B cell (primary cell): ENCODE measurements around the gene NUDCD3. TPM values are rescaled to one million over a fixed set of nuclear protein-coding genes. Genes with fewer than 3 reads are reported as not detected.

Experiments
- ATAC-seq: fragments of 200-7000 bp; cut with Tn5 transposase; one replicate; pipeline ENCODE4 v1.10.0; 2021; ENCODE audit warnings: low read depth, mild to moderate bottlenecking, moderate number of reproducible peaks, moderate library complexity
- CTCF ChIA-PET: fragments of 350-600 bp; sonication (Branson Sonifier 250); formaldehyde crosslinking; loops from one replicate; lab custom pipeline; 2021; ENCODE audit warnings: antibody characterized with exemption, inconsistent platforms; lab: Charles Lee
- POLR2A ChIA-PET: fragments of 350-600 bp; sonication (Branson Sonifier 250); formaldehyde crosslinking; loops from one replicate; lab custom pipeline; 2021; ENCODE audit warnings: antibody characterized with exemption; lab: Charles Lee
- DNase-seq: peaks from one replicate; pipeline ENCODE4 v3.0.0; 2013
- H2AFZ ChIP-seq: 2 replicates; pipeline ENCODE4 v1.6.1; 2012; ENCODE audit warnings: mild to moderate bottlenecking, low read depth, low read length; ENCODE audit not compliant: insufficient read depth, poor library complexity, severe bottlenecking
- H3K27ac ChIP-seq, 2 donors: 1 replicate in 1 of 2; 2 replicates in 1 of 2; pipeline ENCODE4 v1.5.1; 2012 to 2013; ENCODE audit warnings: low read length in 2 of 2, mild to moderate bottlenecking in 2 of 2, moderate library complexity in 1 of 2
- H3K27me3 ChIP-seq, 4 experiments: fragments of 200-600 bp in 1 of 4; sonication (generic) in 1 of 4; replicated peaks in 1 of 4; 1 replicate in 2 of 4; 2 replicates in 2 of 4; pipeline versions ENCODE4 v1.6.1 to v1.7.0; 2013 to 2016; ENCODE audit warnings: low read length in 3 of 4, mild to moderate bottlenecking in 2 of 4, mixed read lengths in 1 of 4, moderate library complexity in 1 of 4; ENCODE audit not compliant: insufficient read depth in 4 of 4, control insufficient read depth in 3 of 4; ENCODE audit errors: control extremely low read depth in 1 of 4
- H3K36me3 ChIP-seq, 2 experiments: replicated peaks in 1 of 2; 1 replicate in 1 of 2; 2 replicates in 1 of 2; pipeline versions ENCODE4 v1.6.1 to v1.7.1; 2013; ENCODE audit warnings: low read length in 1 of 2; ENCODE audit not compliant: insufficient read depth in 2 of 2, control insufficient read depth in 1 of 2; ENCODE audit errors: control extremely low read depth in 1 of 2, extremely low read depth in 1 of 2
- H3K4me1 ChIP-seq, 2 donors: fragments of 200-600 bp in 1 of 2; sonication (generic) in 1 of 2; 1 replicate in 1 of 2; 2 replicates in 1 of 2; pipeline versions ENCODE4 v1.5.1 to v1.6.1; 2013 to 2017; ENCODE audit warnings: low read length in 2 of 2; ENCODE audit not compliant: control insufficient read depth in 2 of 2, insufficient read depth in 2 of 2
- H3K4me2 ChIP-seq: replicated peaks from 2 replicates; pipeline ENCODE3; 2012; ENCODE audit warnings: mild to moderate bottlenecking, low read depth, low read length; ENCODE audit not compliant: poor library complexity, severe bottlenecking
- H3K4me3 ChIP-seq, 5 experiments: fragments of 200-600 bp in 1 of 5; sonication (generic) in 1 of 5; 1 replicate in 3 of 5; 2 replicates in 2 of 5; pipeline versions ENCODE4 v1.5.1 to v1.7.0; 2011 to 2016; ENCODE audit warnings: low read length in 4 of 5, mild to moderate bottlenecking in 4 of 5, low read depth in 2 of 5, control low read depth in 1 of 5, moderate library complexity in 1 of 5; ENCODE audit not compliant: insufficient read depth in 1 of 5; ENCODE audit errors: control extremely low read depth in 1 of 5, extremely low read depth in 1 of 5
- H3K79me2 ChIP-seq: fragments of 200-600 bp; sonication (generic); one replicate; pipeline ENCODE4 v1.6.0; 2016; ENCODE audit warnings: low read length; ENCODE audit not compliant: control insufficient read depth, insufficient read depth
- H3K9ac ChIP-seq: fragments of 200-600 bp; sonication (generic); 2 replicates; pipeline ENCODE4 v1.6.1; 2017; ENCODE audit warnings: mild to moderate bottlenecking, low read length, moderate library complexity
- H3K9me3 ChIP-seq, 3 donors: one replicate each; pipeline versions ENCODE4 v1.6.1 to v1.7.1; 2013; ENCODE audit warnings: low read length in 2 of 3; ENCODE audit not compliant: control insufficient read depth in 2 of 3, insufficient read depth in 1 of 3; ENCODE audit errors: control extremely low read depth in 1 of 3
- H4K20me1 ChIP-seq: 2 replicates; pipeline ENCODE4 v1.6.0; 2012; ENCODE audit warnings: mild to moderate bottlenecking, low read length; ENCODE audit not compliant: insufficient read depth, control insufficient read depth, poor library complexity, severe bottlenecking
- H3K27ac Mint-ChIP-seq: one replicate; pipeline ENCODE4 v1.8.0; 2021; ENCODE audit warnings: mixed read lengths
- H3K27me3 Mint-ChIP-seq: one replicate; pipeline ENCODE4 v1.8.0; 2021; ENCODE audit warnings: mixed read lengths
- H3K4me1 Mint-ChIP-seq: one replicate; pipeline ENCODE4 v1.8.0; 2021; ENCODE audit warnings: mixed read lengths
- H3K4me3 Mint-ChIP-seq: one replicate; pipeline ENCODE4 v1.8.0; 2021; ENCODE audit warnings: mixed read lengths
- H3K9me3 Mint-ChIP-seq: one replicate; pipeline ENCODE4 v1.8.0; 2022; ENCODE audit warnings: mixed read lengths; ENCODE audit not compliant: insufficient read depth
- CTCF ChIP-seq: fragments of 200-600 bp; IDR thresholded peaks from one replicate; pipeline ENCODE4 v1.8.0; 2022; ENCODE audit warnings: antibody characterized with exemption, mild to moderate bottlenecking
- EZH2 ChIP-seq: IDR thresholded peaks from 2 replicates; pipeline ENCODE4 v1.6.1; 2012; ENCODE audit warnings: borderline replicate concordance, low read depth, mild to moderate bottlenecking, moderate library complexity, low read length; ENCODE audit not compliant: insufficient read depth, poor library complexity, severe bottlenecking
- whole genome bisulfite sequencing: methylation state at CpG from one replicate; pipeline ENCODE4 v1.1.5; 2013; ENCODE audit warnings: missing lambda C conversion rate; ENCODE audit not compliant: insufficient coverage; 5-methylcytosine and 5-hydroxymethylcytosine counted together
- intact Hi-C: fragments of 100-400 bp; cut with micrococcal nuclease; formaldehyde crosslinking; loops from one replicate; pipeline ENCODE4 v1.10.0; 2022
- polyA plus RNA-seq: library from polyadenylated mRNA; depleted of rRNA; stranded (reverse); fragments of >200 nt; gene quantifications from 2 replicates; pipeline ENCODE4 v1.2.3, GENCODE V29; 2012
- total RNA-seq, 2 donors: library from RNA; stranded (reverse); fragments of 120-200 nt in 1 of 2; gene quantifications; 1 replicate in 1 of 2; 2 replicates in 1 of 2; pipeline versions ENCODE4 v1.2.3 to v1.2.4, GENCODE V29; 2013 to 2022

NUDCD3 gene
- total and polyA plus RNA-seq, 2 donors (not counting 1 experiment from before 2014, with no cell fraction given), result 29.8 to 101 TPM

- H3K9ac ChIP-seq, result no peak overlapping the region
- ATAC-seq, result no peak
- no peak overlapping the region for H3K4me2 ChIP-seq
- H2AFZ ChIP-seq, result no peak overlapping the region
- Mint-ChIP-seq H3K4me3 (no peak overlapping the region), H3K27ac (no peak overlapping the region), H3K27me3 (no peaks in the 10 kb centered on the region), H3K4me1 (no peaks in the 10 kb centered on the region), H3K9me3 (no peaks in the 10 kb centered on the region)
- intact Hi-C loops, result no loop called here
- POLR2A ChIA-PET, result no interaction called here
- DNase-seq, result no peak
- peaks cover 2 to 67% of the 10 kb centered on the region in 2 experiments for H3K36me3 ChIP-seq
- H3K4me3 ChIP-seq, result no peak overlapping the region
- no peaks in the 10 kb centered on the region for H3K27me3 ChIP-seq
- no peak overlapping the region for H3K27ac ChIP-seq
- WGBS, result 95% methylated on average over 7 of the region's 8 CpGs
- no peaks in the 10 kb centered on the region for H3K9me3 ChIP-seq
- TF ChIP-seq CTCF (no peak), EZH2 (no peak)
- no peaks in the 10 kb centered on the region for H3K4me1 ChIP-seq
- H4K20me1 ChIP-seq, result no peaks in the 10 kb centered on the region
- no peaks in the 10 kb centered on the region for H3K79me2 ChIP-seq
- CTCF ChIA-PET, result no interaction called here
These were observed 104.1 kb downstream of the NUDCD3 start for GRCh38 chr7:44386139-44386913.

GRCh38 chr7:44385434-44386138 lies 104.9 kb downstream of the NUDCD3 start:
- no peaks in the 10 kb centered on the region for H3K4me1 Mint-ChIP-seq
- no peak overlapping the region for H3K4me2 ChIP-seq
- H3K9me3 ChIP-seq, result no peaks in the 10 kb centered on the region
- no peaks in the 10 kb centered on the region for H3K27me3 ChIP-seq
- ChIA-PET POLR2A (no interaction called here), CTCF (no interaction called here)
- H4K20me1 ChIP-seq, result no peaks in the 10 kb centered on the region
- intact Hi-C loops, result no loop called here
- no peaks in the 10 kb centered on the region for H3K27me3 Mint-ChIP-seq
- DNase-seq, result no peak
- H3K9me3 Mint-ChIP-seq, result no peaks in the 10 kb centered on the region
- H3K27ac ChIP-seq, result no peak overlapping the region
- H3K36me3 ChIP-seq, result peaks cover 2 to 61% of the 10 kb centered on the region in 2 experiments
- no peak for ATAC-seq
- H3K27ac Mint-ChIP-seq, result no peak overlapping the region
- H3K9ac ChIP-seq, result no peak overlapping the region
- no peak overlapping the region for H2AFZ ChIP-seq
- no peaks in the 10 kb centered on the region for H3K4me1 ChIP-seq
- H3K4me3 ChIP-seq, result no peak overlapping the region
- no peak overlapping the region for H3K4me3 Mint-ChIP-seq
- WGBS, result 96% methylated on average over 11 of the region's 13 CpGs
- no peaks in the 10 kb centered on the region for H3K79me2 ChIP-seq
- TF ChIP-seq CTCF, result no peak
